HG03280 (cell line): ENCODE results near the gene ZNF865.
"Not testable (repeated sequence)": the region's sequence is repeated elsewhere in the genome, so short reads cannot be mapped to it uniquely, and the experiment has no call there.

ENCODE experiments used
- ATAC-seq: cut with Tn5 transposase; IDR thresholded peaks from one replicate; pipeline ENCODE4 v1.9.1; 2021; ENCODE audit warnings: mild to moderate bottlenecking, moderate library complexity; ENCODE audit not compliant: unreplicated experiment

ZNF865 gene

DNA sequence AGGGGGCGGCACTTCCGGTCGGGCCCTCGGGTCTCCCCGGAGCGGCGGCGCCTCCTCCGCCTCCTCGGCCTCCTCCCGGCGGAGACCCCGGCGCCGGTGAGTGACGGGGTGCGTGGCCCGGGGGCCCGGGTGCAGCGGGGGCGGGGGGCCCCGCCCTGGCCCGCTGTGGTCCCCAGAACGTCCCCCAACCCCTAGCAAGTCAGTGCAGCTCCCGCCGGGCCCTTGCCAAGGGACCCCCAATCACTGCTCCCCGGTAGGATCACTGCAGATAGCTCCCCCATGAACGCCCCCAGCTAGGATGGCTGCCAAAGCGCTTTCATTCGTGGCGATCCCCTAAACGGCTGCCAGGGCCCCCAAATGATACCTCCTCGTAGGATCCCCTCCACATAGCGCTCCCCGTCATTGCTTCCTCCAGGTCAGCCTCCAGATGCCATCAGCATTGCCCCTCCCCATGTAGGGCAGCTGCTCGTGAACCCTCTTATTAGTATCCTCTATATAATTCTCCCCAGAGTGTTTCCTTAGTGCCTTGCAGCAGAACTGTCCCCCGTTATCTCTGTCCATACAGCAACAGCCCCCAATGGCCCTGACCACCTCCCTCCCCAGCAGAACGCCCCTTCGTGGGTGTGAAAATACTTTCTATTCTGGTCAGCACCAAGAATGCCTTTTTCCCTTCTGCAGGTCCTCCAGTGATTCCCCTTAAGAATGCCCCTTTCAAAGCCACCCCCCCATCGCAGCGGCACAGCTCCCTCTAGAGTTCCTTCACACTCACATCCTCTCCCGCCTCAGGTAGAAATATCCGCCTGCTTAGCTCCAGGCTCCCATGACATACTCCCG, at the start of gene ZNF865:
ZNF865 (plus strand) TSS at position 11 of the 834 bp plus-strand sequence. CDS start 7,972 bp downstream, outside the sequence.
- peak; percentile 27 for ATAC-seq

GRCh38 chr19:55559684-55560083, 45.8 kb upstream of the ZNF865 start:
- ATAC-seq: no peak

DNA sequence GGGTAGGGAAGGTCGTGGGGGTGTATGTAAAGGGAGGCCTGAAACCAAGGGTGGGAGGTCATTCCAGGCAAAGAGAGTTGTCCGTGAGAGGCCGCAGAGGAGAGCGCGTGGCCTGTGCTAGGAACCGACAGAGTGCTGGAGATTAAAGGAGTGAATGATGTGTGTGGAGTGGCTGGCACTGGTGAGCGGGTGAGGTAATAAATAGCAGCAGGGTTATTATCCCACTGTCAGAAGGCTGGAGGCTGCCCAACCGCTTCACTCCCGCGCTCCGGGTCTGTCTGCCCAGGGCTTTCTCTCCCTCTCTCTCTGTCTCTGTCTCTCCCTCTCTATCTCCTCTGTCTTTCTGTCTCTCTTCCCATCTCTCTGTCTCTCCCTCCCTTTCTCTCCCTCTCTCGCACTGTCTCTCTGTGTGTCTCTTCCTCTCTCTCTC, 42.2 kb upstream of the ZNF865 start:
- ATAC-seq: no peak

GRCh38 chr19:55566823-55567222, 38.6 kb upstream of the ZNF865 start:
- no peak for ATAC-seq

DNA sequence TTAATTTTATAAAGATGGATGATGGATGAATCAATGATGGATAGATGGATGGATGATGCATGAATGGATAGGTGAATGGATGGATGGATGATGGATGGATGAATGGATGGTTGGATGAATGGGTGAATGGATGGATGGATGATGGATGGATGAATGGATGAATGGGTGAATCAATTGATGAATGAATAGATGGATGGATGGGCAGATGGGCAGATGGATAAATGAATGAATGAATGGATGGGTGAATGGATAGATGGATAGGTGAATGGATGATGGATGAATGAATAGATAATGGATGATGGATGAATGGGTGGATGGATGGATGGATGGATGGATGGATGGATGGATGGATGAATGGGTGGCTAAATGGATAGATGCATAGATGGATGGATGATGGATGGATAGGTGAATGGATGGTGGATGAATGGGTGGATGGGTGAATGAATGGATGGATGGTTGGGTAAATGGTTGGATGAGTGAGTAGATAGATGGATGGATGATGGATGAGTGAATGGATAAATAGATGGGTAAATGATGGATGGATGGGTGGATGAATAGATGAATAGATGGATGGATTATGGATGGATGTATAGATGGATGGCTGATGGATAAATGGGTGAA, 37.6 kb upstream of the ZNF865 start:
- ATAC-seq: no peak

DNA sequence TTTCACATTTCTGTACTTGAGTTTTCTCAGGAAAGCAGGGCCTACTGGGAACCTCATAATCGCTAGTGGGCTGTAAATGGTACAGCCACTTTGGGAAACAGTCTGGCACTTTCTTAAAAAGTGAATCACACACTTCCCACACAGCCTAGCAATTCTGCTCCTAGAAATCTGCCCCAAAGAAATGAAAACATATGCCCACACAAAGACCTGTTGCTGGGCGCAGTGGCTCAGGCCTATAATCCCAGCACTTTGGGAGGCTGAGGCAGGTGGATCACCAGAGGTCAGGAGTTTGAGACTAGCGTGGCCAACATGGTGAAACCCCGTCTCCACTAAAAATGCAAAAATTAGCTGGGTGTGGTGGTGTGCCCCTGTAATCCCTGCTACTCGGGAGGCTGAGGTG, 36.0 kb upstream of the ZNF865 start:
- not testable (repeated sequence) for ATAC-seq

- not testable (repeated sequence) for ATAC-seq
Observed at GRCh38 chr19:55573929-55574328, 31.5 kb upstream of the ZNF865 start.

GRCh38 chr19:55576746-55577145, 28.7 kb upstream of the ZNF865 start:
- no peak for ATAC-seq

- no peak for ATAC-seq
Observed at GRCh38 chr19:55578031-55578760, 27.3 kb upstream of the ZNF865 start.

DNA sequence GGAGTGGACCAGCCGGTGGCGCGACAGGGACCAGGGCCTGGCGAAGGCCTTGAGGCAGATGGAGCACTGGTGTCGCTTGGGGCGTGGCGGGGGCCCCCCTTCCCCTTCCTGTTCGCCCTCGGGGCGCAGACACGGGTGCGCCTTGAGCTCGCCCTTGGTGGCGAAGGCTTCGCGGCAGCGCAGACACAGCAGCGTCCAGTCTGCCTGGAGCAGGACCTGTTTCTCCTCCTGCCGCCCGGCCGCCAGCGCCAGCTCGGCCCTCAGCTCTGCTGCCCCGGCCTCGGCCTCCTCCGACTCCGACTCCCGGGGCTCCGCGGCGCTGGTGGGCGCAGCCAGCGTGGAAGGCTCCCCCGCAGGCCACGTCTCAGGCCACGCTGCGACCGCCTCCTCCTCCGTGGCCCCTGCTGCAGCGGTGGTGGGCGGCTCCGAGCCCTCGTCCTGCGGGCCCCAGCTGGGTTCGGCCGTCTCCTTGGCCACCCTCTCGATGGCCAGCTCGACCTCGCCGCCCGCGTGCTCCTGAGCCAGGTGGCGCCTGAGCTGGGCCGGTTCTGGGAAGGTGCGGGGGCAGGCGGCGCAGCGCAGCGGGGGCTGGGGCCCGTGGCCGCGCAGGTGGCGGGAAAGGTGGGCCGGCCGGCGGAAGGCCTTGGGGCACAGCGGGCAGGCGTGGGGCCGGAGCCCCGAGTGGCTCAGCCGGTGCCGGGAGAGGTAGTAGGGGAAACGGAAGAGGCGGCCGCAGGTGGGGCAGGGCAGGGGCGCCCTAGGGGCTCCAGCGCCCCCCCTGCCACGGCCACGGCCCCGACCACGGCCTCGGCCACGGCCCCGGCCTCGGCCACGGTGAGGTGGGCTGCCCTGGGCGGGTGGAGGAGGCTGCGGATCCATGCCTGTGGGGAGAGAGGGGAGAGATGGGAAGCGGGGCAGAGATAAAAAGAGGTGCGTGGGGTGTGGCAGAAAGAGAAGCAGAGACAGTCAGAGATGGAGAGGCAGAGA, 26.4 kb upstream of the ZNF865 start:
- no peak for ATAC-seq

DNA sequence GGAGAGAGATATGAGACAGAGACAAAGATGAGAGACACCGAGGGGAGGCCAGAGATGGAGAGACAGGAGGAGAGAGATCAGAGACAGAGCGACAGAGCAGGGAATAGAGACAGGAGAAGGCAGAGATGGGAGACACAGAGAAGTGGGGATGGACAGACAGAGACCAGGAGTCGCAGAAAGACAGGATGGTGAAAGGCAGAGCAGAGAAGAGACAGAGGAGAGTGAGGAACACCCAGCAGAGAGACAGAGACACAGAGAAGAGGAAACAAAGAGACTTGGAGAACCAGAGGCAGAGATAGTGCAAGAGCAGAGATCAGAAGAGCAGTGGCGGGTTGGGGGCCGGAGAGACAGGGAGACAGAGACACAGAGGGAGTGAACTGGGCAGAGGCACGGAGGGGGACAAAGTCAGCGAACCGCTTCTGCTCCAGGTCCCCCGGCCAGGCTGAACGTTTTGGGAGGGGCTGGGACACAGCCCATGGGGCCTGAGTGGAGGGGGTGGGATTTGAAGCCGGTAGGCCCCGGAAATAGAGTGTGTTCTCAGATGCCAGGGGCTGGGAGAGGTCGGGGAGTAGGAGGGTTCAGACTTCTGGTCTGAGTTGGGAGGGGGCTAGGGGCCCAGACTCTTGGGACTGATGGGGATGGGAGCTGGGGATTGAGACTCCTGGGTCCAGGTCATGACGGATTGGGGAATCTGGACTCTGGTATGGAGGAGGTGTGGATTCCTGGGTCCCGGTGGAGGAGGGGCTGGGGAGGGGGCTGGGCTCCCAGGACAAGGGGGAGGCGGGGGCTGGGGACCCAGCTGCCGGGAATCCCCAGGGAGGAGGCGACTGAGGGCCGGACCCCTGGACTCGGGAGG, 25.5 kb upstream of the ZNF865 start:
- no peak for ATAC-seq

GRCh38 chr19:55580628-55581144, 24.8 kb upstream of the ZNF865 start, which contains the start of gene ZNF579:
ZNF579 (minus strand) TSS chr19:55580848; CDS start chr19:55579639, 1,209 bp downstream.
- no peak for ATAC-seq

GRCh38 chr19:55581145-55581822, 24.2 kb upstream of the ZNF865 start:
- no peak for ATAC-seq

- no peak for ATAC-seq
Observed at GRCh38 chr19:55581823-55582223, 23.6 kb upstream of the ZNF865 start.

- ATAC-seq: not testable (repeated sequence)
Observed at GRCh38 chr19:55582284-55582683, 23.2 kb upstream of the ZNF865 start.

DNA sequence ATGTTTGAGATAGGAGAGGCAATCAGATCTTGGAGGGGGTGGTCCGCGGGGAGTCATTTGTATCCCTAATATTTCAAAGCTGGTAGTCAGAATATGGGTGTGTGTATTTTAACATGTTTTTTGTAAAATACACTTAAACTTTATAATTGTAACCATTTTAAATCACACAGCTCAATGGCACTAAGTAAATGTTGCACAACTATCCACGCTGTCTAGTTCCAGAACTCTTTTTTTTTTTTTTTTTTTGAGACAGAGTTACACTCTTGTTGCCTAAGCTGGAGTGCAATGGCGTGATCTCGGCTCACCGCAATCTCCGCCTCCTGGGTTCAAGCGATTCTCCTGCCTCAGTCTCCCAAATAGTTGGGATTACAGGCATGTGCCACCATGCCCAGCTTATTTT, 21.6 kb upstream of the ZNF865 start:
- ATAC-seq: not testable (repeated sequence)

DNA sequence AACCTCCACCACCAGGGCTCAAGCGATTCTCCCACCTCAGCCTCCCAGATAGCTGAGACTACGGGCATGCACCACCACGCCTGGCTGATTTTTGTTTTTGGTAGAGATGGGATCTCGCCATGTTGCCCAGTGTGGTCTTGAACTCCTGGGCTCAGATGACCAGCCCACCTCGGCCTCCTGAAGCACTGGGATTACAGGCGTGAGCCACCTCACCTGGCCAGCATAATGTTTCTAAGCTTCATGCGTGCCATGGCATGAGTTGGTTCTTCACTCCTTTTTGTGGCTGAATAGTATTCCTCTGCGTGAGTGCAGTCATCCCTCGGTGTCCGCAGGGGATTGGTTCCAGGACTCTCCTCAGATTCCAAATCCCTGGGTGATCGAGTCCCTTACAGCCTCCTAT, 20.6 kb upstream of the ZNF865 start:
- ATAC-seq: no peak

GRCh38 chr19:55585658-55586339, 19.6 kb upstream of the ZNF865 start:
- ATAC-seq: no peak
